Measurements from ENCODE around the gene P2RY2. TPM values are rescaled to one million over a fixed set of nuclear protein-coding genes. Genes with fewer than 3 reads are reported as not detected.
"Not testable (repeated sequence)": the region's sequence is repeated elsewhere in the genome, so short reads cannot be mapped to it uniquely, and the experiment has no call there.

Gene P2RY2
- total RNA-seq, 1 experiment from 2014 or later, result 0.05 TPM

DNA sequence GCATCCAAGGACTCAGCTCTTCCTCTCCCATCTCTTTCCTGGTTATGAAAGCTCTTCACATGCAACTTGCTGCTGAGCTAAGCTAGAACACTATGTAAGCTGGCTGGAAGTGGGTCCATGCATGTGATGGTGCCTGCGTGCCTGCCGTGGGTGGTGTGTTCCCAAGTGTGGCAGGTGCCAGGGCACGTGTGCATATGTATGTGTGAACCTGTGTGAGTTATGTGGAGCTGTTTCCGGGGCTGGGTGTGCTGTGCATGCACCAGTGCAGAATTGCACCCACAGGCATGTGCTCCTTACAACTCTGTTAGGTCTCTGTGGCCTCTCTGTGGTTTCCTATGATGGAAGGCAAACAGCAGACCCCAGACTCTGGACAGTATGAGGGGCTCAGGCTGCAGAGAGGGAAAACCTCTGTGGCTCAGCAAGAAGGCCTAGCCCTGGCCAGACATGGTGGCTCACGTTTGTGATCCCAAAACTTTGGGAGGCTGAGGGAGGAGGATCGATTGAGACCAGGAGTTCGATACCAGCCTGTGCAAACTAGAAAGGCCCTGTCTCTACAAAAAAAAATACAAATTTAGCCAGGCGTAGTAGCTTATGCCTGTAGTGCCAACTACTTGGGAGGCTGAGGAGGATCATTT, 49.9 kb downstream of the P2RY2 start:
- in situ Hi-C loops (cut with HindIII; ENCODE audit: low pct_unique_long_range_greater_than_20kb, low sequenced_read_pairs), result no loop called here
- no peak for DNase-seq (ENCODE audit: low read depth, low spot score)

DNA sequence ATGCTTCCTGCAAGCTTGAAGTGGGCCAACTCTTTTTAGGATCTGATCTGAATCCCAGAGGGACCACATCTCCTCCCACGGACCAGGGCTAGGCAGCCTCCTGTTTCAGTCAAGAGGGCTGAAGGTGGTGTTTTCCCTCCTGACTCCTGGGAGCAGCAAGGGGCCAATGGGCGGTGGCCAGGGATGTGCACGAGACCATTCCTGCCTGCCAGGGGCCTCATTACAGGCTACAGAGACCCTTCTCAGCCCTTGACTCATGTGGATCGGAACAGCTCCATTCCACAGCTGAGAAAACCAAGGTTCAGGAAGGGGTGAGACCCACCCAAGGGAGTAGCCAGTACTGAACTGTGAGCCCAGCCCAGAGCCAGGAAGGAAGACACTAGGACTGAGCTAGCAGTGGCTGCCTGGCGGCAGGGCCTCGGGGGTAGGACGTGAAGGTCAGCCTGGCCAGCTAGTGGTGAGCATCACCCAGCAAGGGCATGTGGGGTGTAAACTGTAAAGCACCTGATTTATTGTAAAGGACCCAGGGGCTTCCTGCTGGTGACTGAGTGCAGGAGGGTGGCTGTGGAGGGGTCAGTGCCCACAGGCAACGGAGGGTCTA, 50.7 kb downstream of the P2RY2 start:
- in situ Hi-C loops (cut with HindIII; ENCODE audit: low pct_unique_long_range_greater_than_20kb, low sequenced_read_pairs), result no loop called here

DNA sequence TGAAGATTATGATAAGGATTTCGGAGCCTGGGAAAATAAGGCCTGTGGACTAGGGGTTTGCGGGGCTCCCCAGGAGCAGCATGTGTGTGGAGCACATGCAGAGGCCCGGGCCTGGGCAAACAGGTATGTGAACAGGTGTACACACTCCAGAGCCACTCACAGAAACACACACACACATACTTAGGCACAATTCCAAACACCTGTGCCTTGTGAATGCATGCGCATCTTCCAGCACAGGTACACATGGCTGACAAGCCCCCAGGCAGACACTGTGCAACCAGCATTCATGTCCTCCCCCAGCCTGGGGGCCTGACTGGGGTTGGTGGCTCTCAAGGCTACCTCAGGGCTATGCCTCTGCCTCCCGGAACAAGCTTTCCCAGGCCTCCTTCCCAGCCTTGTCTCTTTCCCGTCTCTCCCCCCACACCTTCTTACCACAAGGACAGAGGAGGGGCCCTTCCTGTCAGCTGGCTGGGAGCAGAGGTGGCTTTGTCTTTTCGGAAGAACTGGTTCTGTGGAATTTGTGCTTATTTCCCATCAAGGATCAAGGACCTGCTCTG, 51.5 kb downstream of the P2RY2 start:
- in situ Hi-C loops (cut with HindIII; ENCODE audit: low pct_unique_long_range_greater_than_20kb, low sequenced_read_pairs), result no loop called here
- no peak for DNase-seq (ENCODE audit: low read depth, low spot score)

More for the DNA sequence above, 50.7 kb downstream of the P2RY2 start:
- no peak for DNase-seq (ENCODE audit: low read depth, low spot score)

DNA sequence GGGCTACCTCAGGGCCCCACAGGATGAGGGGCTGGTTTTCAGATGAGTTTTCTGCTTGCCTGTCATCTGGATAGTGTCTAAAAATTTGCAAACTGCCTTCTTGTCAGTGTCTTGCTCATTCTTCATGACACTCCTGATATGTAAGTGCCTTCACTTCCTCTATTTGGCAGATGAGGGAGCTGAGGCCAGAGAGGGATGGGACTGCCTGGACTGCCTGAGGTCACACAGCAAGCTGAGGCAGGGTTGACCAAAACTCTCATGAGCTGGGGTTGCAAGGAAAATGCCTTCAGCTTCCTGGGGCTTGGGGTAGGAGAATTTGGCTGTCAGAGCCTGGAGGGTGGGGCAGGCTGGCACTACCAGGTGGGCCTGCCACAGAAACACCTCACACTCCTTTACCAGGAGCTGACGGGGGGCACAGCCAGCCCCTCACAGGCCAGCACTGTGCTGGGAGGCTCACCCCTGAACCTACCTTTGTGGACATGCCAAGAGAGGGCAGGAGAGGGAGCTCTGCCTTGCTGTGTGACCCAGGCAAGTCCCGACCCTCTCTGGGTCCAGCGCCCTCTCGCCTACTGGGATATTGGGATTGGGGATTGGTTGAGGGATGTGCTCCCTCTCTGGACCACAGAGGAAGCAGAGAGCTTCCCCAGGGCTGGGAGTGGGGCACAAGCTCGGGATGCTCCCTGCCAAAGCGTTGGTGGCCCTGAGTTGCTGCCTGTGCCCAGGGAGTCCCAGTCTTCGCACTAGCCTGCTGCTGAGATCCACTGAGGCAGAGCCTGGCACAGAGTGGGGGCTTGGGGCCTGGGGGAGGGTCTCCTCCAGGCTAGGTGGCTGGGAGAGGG, 52.2 kb downstream of the P2RY2 start:
- in situ Hi-C loops (cut with HindIII; ENCODE audit: low pct_unique_long_range_greater_than_20kb, low sequenced_read_pairs), result no loop called here
- no peak for DNase-seq (ENCODE audit: low read depth, low spot score)

DNA sequence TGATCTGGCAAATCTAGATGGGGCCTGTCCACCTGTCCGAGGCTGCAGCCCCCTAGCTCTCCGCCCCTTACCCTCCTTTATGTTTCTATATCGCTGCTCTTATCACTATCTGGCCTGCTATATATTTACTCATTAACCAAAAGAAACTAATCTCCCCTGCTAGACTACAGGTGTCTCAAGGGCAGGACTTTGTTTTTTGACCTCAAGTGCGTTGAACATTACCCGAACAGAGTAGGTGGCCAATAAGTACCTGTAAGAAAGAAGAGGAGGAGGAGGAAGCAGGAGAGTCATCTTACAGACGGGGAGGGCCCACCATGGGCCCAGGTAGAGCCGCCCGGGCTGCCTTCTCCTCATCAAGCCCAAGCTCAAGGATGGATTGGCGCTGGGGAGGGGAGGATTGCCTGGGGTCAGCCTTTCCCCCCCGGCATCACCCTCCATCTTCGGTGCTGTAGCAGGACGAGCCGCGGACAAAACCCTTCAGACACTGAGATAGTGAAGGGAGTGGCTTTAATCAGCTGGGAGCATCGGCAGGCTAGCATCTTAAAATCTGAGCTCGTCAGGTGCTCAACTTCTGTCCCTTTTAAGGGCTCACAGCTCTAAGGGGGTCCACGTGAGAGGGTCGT, 52.9 kb downstream of the P2RY2 start:
- no peak for DNase-seq (ENCODE audit: low read depth, low spot score)
- in situ Hi-C loops (cut with HindIII; ENCODE audit: low pct_unique_long_range_greater_than_20kb, low sequenced_read_pairs), result no loop called here

DNA sequence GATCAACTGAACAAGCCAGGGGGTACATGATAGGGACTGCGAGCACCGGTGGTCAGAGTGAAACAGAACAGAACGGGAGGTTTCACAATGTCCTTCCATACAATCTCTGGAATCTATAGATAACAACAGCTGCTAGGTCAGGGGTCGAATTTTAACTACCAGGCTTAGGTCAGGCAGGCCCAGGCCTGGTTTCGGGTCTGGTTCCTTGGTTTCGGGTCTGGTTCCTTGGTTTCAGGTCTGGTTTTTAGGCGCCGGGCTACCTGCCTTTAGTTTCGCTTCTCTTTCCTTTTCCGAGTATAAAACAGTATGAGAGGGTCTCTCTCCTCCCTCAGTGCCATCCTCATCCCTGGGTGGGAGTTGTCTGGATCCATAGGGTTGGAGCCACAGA, 53.4 kb downstream of the P2RY2 start:
- in situ Hi-C loops (cut with HindIII; ENCODE audit: low pct_unique_long_range_greater_than_20kb, low sequenced_read_pairs), result not testable (repeated sequence)

DNA sequence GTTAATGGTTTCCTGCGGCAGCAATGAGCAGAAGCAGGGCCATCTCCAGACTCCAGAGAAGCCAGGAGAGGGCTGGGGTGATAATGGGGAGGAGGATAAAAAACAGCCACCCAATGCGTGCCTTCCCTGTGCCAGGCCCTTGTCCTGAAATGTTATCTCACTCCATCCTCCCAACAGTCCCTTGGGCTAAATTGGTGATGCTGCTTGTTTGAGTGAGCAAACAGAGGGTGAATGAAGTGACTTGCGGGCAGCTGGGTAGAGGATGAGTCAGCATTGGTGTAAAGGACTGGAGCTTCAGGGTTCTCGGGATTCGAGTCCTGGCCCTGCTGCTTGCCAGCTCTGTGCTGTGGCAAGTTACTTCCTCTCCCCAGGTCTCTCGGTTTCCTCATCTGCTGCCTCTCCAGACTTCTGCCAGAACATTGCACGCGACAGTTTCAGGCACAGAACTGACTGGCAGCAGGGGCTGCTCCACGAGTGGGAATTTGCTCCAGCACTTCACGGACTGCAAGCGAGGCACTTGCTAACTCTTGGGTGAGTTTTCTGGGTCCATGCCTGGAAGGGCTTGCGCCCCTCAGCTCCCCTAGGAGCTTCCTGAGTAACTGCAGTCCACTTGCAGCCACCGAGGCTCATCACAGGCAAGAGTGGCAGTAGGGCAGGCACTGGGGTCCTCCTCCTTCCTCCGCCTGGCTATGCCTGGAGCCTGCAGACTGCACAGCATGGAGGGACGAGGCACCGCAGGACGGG, 54.0 kb downstream of the P2RY2 start, which contains the start of gene P2RY6:
P2RY6 (plus strand) TSS at position 403 of the 744 bp plus-strand sequence. CDS start 24,181 bp downstream, outside the sequence.
- peak; percentile 40 for DNase-seq (ENCODE audit: low read depth, low spot score)
- in situ Hi-C loops (cut with HindIII; ENCODE audit: low pct_unique_long_range_greater_than_20kb, low sequenced_read_pairs), result no loop called here

More for the DNA sequence above, 53.4 kb downstream of the P2RY2 start:
- not testable (repeated sequence) for DNase-seq (ENCODE audit: low read depth, low spot score)

DNA sequence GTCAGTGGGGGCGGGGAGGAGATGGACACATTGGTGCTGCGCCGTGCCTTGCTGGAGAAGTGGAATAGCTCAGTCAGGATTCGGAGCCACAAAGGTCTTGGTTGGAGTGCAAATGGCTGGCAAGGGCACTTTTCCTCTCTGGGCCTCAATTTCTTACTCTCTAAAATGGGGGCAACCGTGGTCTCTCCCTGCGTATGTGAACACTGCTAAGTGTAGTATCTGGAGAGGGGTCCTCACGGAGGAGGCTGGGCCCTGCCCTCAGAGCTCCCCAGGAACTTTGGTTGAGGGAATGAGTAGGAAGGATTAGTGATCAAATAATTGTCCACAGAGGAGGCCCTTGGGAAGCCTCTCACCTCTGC, 54.6 kb downstream of the P2RY2 start:
- no peak for DNase-seq (ENCODE audit: low read depth, low spot score)
- in situ Hi-C loops (cut with HindIII; ENCODE audit: low pct_unique_long_range_greater_than_20kb, low sequenced_read_pairs), result no loop called here

DNA sequence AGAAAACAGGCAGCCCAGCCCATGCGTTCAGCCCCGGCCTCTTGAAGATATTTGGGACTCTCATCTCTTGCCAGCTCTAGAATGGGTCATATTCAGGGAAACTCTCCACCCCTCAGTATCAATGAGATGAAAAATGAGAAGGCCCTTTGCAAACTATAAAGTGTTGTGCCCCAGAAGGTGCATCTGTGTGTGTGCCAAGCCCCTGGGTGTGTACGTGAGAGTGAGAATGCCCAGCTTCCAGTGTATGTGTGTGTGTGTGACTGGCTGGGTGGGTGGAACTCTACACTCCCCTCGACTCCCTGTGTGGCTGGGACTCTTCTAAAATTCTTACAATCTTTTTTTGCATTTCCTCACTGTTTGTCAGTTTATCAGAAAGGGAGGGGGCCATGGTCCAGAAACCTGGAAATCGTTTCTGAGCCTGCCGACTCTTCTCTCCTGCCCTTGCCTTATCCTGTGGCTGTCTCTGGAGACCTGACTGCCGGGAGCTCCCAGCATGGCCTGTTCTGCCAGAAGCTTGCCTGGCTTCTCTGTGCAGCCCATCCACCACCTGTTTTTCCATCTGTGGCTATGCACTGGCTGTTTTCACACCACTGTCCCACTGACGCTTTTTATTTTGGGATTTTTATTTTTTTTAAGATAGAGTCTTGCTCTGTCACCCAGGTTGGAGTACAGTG, 55.3 kb downstream of the P2RY2 start:
- no peak for DNase-seq (ENCODE audit: low read depth, low spot score)
- in situ Hi-C loops (cut with HindIII; ENCODE audit: low pct_unique_long_range_greater_than_20kb, low sequenced_read_pairs), result no loop called here

DNA sequence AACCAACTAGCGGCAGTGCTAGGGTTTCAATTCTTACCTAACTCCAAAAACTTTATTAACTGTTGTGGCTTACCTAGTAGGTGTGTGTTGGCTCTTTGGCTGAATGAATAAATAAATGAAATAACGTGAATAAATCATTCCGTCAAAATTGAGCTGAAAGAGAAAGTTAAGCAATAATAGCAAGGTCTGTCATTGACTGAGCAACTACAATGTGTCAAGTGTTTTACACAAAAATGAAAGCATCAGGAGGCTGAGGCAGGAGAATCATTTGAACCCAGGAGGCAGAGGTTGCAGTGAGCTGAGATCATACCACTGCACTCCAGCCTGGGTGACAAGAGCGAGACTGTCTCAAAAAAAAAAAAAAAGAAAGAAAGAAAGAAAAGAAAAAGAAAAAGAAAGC, 56.1 kb downstream of the P2RY2 start:
- DNase-seq (ENCODE audit: low read depth, low spot score); in situ Hi-C loops (cut with HindIII; ENCODE audit: low pct_unique_long_range_greater_than_20kb, low sequenced_read_pairs): not testable (repeated sequence)

DNA sequence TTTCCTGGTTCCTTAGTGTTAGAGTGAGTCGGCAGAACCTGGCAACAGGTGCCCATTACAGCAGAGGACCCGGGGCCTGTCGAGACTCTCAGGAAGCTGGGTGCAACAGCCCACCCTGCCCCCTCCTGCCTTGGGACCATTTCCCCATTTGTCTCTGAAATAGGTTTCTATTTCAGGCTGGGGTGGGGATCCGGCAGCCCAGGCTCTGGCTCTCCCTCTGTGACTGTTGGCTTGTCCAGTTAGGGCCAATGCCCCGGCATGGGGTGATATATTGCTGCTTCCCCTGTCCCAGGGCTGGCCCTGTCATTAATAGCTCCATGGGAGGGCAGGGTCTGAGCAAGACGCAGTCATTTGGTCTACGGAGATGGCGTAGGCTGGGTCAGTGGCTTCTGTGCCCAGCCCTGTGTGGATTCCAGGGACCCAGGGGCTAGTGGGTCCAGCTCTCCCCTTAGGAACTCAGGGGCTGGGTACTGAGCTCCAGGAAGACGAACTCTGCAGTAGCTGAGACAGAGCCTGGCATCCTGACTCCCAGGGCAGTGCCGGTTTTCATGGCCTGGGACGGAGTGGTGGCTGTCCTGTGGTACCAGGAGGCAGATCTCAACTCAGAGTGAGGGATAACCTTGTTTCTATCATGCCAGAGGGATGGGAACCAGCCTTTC, 56.8 kb downstream of the P2RY2 start:
- in situ Hi-C loops (cut with HindIII; ENCODE audit: low pct_unique_long_range_greater_than_20kb, low sequenced_read_pairs), result no loop called here
- no peak for DNase-seq (ENCODE audit: low read depth, low spot score)

DNA sequence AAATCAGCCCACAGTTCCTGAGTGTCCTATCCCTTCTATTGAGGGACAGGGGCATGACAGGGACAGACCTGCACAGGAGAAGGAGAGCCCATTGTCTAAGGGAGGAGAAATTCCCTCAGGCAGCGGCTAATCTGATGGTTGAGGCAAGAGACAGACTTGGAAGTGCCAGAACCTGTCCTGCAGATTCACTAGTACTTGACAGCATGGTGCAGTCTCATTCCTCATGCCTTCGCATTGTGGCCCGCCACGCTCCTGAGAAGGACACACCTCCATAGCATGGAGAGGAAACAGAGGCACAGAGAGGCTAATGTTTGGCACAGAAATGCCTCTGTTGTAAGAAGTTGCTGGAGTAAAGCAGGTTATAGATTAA, 57.3 kb downstream of the P2RY2 start:
- DNase-seq (ENCODE audit: low read depth, low spot score), result no peak
- in situ Hi-C loops (cut with HindIII; ENCODE audit: low pct_unique_long_range_greater_than_20kb, low sequenced_read_pairs), result no loop called here

DNA sequence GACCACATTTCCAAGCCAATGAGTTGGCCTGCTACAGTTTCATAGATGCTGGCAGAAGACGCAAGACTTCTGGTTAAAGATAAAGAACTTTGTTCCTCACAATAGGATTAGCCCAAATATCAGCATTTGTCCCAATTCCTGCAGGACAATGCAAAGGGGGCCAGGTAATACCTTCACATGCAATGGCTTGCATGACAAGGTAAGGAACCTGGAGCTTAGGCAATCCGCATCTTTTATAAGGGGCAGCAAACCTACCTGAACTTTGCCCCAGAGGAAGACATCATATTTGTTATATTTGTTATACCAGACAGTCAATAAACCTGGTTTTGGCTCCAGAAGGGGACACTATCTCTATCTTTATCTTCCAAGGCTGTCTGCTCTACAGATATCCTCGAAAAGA, 59.4 kb downstream of the P2RY2 start:
- in situ Hi-C loops (cut with HindIII; ENCODE audit: low pct_unique_long_range_greater_than_20kb, low sequenced_read_pairs), result no loop called here
- no peak for DNase-seq (ENCODE audit: low read depth, low spot score)

DNA sequence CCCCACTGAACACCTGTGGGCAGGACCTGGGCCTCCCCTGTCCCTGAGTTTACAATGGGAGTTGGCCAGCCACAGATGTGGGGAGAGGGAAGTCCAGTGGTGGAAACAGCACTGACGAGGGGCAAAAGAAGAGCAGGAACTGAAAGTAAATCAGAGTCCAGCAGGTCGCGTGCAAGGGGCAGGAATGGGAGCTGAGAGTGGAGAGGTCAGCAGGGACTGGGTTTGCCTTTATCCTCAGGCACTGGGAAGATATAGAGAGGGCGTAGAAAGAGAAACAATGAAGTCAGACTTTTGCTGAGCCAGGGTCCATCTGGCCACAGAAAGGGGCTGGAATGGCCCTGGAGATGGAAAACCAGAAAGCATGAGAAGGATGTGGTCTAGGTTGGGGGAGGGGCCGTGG, 62.5 kb downstream of the P2RY2 start:
- DNase-seq (ENCODE audit: low read depth, low spot score), result no peak
- in situ Hi-C loops (cut with HindIII; ENCODE audit: low pct_unique_long_range_greater_than_20kb, low sequenced_read_pairs), result no loop called here

DNA sequence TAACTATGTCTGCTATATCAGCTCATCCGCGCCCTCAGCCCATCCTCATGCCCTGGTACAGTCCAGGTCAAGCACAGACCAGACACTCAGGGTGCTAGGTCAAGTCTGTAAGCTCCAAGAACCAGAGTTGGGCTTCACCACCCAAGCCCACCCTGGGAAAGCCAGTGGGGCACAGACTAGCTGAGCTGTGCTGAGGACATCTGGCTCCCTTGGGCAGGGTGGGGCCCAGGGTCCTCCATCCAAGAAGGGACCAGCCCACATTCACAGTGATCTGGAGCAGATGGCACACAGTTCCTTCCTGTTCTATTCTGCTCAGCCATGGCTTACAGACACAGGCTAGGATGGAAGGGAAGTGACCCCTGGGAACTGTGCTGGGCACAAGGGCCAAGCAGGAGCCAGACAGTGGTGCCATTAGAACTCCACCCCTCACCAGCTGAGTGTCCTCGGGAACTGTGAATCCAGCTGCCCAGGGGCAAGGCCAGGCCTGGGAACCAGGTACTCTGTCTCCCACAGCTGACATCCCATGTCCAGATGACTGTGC, 63.2 kb downstream of the P2RY2 start:
- DNase-seq (ENCODE audit: low read depth, low spot score), result no peak
- in situ Hi-C loops (cut with HindIII; ENCODE audit: low pct_unique_long_range_greater_than_20kb, low sequenced_read_pairs), result no loop called here

Measured in SK-MEL-5 (cell line).